ENCODE measurements around the gene RELN. TPM values are rescaled to one million over a fixed set of nuclear protein-coding genes. Genes with fewer than 3 reads are reported as not detected.

The RELN gene
- total RNA-seq, 4 donors from 2014 or later: 1.2 to 7.1 (median 3.7) TPM

DNA sequence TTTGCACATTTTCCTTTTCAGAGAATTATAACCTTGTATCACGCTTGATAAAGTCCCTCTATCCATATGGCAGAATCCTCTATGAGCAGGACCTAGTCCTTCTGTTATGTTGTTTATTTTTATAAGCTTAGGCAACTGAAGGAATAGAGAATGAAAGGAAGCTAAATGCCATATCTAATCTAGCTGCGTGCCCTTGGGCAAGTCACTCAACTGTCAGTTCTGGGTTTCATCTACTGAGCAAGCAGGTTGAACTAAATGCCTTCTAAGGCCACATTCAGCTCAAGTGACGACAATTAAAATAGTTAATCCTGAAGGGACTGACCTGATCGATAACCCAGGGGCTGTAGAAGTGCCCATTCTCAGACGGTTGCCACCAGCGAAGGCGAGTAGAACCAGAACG lies 449.6 kb downstream of the RELN start:
- no peak for DNase-seq (ENCODE audit: low spot score)
- TF ChIP-seq, protein P1, sequence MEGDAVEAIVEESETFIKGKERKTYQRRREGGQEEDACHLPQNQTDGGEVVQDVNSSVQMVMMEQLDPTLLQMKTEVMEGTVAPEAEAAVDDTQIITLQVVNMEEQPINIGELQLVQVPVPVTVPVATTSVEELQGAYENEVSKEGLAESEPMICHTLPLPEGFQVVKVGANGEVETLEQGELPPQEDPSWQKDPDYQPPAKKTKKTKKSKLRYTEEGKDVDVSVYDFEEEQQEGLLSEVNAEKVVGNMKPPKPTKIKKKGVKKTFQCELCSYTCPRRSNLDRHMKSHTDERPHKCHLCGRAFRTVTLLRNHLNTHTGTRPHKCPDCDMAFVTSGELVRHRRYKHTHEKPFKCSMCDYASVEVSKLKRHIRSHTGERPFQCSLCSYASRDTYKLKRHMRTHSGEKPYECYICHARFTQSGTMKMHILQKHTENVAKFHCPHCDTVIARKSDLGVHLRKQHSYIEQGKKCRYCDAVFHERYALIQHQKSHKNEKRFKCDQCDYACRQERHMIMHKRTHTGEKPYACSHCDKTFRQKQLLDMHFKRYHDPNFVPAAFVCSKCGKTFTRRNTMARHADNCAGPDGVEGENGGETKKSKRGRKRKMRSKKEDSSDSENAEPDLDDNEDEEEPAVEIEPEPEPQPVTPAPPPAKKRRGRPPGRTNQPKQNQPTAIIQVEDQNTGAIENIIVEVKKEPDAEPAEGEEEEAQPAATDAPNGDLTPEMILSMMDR (IDR thresholded peaks at IDR 0.05): no peak
- no peak for ATAC-seq (ENCODE audit: low FRiP score)

DNA sequence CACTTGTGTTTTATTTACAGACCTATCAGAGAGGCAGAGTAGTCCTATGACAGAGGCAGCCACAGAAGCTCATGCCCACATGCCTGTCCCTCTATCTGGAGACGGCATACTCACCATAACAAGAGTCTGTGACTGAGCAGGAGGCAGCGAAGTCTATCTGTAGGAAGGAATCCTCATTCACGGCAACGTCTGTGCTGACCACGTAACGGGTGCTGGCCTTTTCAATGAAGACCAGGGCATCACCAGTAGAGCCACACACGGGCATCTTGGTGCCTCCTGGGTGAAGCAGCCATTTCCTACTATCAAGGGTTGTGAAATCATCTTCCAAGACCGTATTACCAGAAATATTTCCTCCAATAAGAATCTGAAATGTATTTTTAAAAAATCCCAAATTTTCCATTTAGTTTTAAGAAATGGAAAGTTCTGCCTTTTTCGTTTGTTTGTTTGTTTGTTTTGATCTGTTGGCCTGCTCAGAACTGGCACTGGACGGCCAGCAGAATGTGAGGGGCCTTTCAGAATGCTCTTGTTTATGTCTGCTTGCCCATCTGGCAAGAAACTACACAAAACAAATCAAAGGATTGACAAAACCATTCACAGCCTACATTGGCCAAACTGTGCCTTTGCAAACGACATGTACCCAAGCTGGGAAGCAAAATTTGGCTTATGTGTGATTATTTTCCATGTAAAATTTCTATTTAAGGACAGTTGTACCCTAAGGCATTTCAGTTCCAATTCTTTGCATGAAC lies 450.3 kb downstream of the RELN start:
- TF ChIP-seq, protein P1 (IDR thresholded peaks at IDR 0.05): no peak
- DNase-seq (ENCODE audit: low spot score) (no peak), ATAC-seq (ENCODE audit: low FRiP score) (no peak)

DNA sequence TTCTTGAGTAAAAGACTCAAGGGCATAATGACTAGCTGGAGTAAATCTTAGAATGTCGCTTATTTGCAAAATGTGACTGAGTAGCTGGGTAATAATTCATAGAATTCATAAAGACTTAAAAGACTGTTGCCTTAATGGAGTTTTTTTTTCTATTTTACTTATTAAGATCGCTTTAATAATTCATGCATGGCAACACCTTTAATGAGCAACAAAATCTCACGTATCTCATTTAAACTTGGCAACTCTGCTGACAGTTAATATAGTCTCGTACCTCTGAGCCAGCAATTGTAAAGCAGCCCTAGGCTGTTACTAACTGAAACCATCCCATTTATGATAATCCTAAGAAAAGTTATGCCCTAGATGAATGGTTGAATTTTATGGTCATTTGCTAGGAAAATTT lies 455.7 kb downstream of the RELN start:
- TF ChIP-seq, protein P1 (IDR thresholded peaks at IDR 0.05): no peak

DNA sequence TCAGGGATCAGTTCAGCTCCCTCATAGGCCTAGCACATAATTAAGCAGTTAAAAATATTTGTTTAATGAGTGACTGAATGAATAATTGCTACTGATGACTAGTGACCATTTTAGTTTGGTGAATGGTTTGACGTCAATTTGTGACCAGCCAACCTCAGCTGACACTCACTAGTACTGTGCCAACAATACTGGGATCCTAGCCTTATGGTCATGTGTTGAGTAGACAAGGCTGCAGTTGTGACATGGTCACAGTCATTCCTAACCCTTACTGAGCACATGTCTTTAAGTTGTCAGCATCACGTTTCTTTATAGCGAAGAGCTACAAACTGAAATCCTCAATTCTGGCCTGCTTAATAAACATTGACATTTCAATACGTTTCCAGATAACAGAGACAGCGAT lies 456.5 kb downstream of the RELN start:
- DNase-seq (ENCODE audit: low spot score) (no peak), ATAC-seq (ENCODE audit: low FRiP score) (no peak)
- TF ChIP-seq, protein P1 (IDR thresholded peaks at IDR 0.05): no peak

More for the DNA sequence above, 455.7 kb downstream of the RELN start:
- DNase-seq (ENCODE audit: low spot score) (no peak), ATAC-seq (ENCODE audit: low FRiP score) (no peak)

DNA sequence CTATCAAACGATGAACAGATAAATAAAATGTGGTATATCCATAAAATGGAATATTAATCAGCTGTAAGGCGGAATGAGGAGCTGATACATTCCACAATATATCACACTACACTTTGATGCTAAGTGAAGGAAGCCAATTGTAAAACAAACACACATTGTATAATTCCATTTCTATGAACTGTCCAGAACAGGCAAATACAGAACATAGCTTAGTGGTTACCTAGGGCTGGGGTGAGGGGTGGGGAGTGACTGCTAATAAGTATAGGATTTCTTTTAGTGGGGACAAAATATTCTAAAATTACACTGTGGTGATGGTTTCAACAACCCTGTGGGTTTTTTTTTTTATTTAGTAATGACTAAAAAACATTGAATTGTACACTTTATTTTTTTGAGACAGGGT lies 461.3 kb downstream of the RELN start:
- no peak for DNase-seq (ENCODE audit: low spot score)
- TF ChIP-seq, protein P1 (IDR thresholded peaks at IDR 0.05): no peak
- no peak for ATAC-seq (ENCODE audit: low FRiP score)

DNA sequence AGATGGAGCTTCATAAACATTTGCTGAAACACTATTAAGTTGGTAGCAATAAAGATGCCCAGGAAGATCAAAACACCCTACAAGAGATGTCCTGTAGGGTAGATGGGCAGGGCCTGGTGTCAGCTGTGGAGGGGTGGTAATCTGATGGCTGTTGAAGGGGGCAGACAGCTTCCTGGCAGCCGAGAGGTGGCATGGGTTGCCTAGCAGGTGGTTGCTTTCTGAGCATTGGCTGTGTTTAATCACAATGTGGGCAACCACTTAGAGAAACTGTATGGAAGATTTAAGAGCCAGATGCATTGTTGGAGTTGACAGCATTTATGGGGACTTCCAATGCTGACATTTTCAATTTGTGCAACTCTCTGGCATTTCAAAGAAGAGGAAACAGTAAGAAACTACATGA lies 463.5 kb downstream of the RELN start:
- ATAC-seq (ENCODE audit: low FRiP score) (no peak), DNase-seq (ENCODE audit: low spot score) (no peak)
- TF ChIP-seq, protein P1 (IDR thresholded peaks at IDR 0.05): no peak

Measured in omental fat pad (tissue), 4 donors.